ENCODE results near the gene LZTR1.

Gene LZTR1

DNA sequence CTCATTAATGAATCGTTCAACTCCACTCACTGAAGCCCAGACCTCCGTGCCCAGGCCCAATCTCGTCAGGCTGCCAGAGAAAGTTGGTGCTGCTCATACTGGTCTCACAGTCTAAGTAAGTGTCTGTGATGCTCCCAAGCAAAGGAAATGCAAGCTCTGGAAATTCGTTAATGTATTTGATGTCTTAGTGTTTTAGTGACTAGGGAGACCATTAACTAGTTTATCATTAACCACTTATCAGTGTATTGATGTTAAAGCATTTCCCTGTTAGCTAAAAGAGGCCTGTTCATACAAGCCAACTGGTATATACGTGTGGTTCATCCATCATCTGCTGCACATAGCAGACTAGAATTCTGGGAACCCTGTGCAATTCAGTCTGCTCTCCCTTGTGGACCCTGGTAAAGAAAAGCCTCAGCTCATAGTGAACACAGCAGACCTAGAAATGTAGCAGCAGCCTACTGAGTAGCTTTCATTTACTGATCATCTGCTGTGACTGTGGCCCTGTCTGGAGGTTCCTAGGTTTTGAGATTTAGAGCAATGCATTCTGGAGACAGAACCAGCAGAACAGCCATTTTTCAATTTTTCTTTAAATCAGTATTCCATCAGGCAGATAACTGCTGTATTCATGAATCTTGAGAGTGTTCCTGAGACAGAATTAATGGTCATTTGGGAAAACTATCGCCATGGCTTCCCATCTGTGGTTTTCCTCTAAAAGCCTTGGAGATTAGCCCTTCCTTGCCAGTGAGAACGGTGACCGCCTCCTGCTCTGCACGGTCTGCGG lies 30.8 kb upstream of the LZTR1 start:
- H3K27me3 ChIP-seq (ENCODE audit: control insufficient read depth, insufficient read depth, low read length, poor library complexity, severe bottlenecking) = peaks cover 7% of the 10 kb centered on the region
- no peaks in the 10 kb centered on the region for H3K9me3 ChIP-seq (ENCODE audit: control insufficient read depth, low read length)
- H3K4me1 ChIP-seq (ENCODE audit: control insufficient read depth, insufficient read depth, low read length) = peaks cover 9% of the 10 kb centered on the region
- 95 to 96% methylated on average over 10 of the region's 10 CpGs for WGBS, 2 experiments
- no peak overlapping the region for H3K27ac ChIP-seq (ENCODE audit: insufficient read depth, low read depth, low read length, poor library complexity, severe bottlenecking)
- H3K4me3 ChIP-seq (ENCODE audit: insufficient read depth, low read depth, low read length) = no peak overlapping the region
- H3K36me3 ChIP-seq (ENCODE audit: control insufficient read depth, insufficient read depth, low read length) = peaks cover 31% of the 10 kb centered on the region

DNA sequence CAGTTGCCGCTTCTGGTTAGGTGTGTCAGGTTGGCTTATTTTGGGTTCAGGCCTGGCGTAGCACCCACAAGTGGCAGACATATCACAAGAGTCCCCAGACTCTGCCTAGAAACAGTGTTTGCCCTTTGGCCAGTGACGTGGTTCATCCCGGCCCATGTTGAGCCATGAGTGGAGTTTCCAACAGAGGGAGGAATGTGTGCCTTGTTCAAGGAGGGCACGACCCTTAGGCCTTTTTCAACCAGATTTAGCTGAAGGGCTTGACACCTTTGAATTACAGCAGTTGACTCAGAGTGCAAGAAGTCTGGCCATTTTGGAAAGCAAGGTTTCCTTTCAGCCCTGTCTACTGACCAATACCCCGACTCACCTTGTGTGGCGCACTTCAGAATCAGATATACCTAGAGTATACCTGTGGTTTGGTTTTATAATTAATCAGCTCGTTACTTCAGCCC lies 30.1 kb upstream of the LZTR1 start:
- Histone ChIP-seq H3K4me1 (ENCODE audit: control insufficient read depth, insufficient read depth, low read length) (peaks cover 9% of the 10 kb centered on the region), H3K36me3 (ENCODE audit: control insufficient read depth, insufficient read depth, low read length) (peaks cover 31% of the 10 kb centered on the region), H3K9me3 (ENCODE audit: control insufficient read depth, low read length) (no peaks in the 10 kb centered on the region), H3K27ac (ENCODE audit: insufficient read depth, low read depth, low read length, poor library complexity, severe bottlenecking) (peak overlapping the region; percentile 6), H3K27me3 (ENCODE audit: control insufficient read depth, insufficient read depth, low read length, poor library complexity, severe bottlenecking) (peaks cover 13% of the 10 kb centered on the region), H3K4me3 (ENCODE audit: insufficient read depth, low read depth, low read length) (no peak overlapping the region)
- 90% methylated on average over 8 of the region's 8 CpGs for WGBS, 2 experiments

DNA sequence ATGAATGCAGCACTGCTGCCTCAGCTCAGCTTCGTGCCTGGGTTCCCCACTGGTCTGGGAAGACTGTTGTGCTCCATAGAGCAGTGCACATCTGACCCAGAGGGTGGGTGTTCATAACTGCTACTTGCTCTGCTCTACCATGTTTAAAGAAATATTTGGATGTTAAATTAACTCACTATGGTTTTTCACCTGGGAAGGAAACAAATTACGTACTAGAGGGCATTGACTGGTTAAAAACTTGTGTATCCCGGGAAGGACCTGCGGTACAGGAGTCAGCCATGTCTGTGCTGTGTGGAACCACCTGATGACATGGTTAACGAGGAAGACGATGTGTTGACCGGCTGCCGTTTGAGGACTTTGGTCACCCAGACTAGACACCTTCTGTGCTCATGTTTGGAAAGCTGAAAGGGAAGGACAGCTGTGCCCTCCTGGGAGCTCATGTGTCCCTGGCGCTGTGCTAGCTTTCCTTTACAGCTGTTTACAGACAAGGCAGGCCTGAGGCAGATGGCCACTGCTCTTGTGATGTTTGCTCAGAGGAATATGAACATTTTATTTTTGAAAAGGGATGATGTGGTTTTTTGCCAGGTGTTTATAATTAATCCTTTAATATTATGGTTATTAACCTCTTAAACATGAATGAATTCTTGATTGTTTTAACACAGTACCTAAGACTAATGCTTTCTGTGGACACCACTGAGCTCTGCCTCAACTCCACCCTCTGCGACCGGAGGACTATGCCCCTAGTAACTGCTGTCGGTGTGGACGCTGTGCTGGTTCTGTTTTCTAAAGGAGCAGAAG lies 29.4 kb upstream of the LZTR1 start:
- peaks cover 21% of the 10 kb centered on the region for H3K27me3 ChIP-seq (ENCODE audit: control insufficient read depth, insufficient read depth, low read length, poor library complexity, severe bottlenecking)
- WGBS, 2 experiments = 95% methylated on average over 13 of the region's 13 CpGs
- peaks cover 12% of the 10 kb centered on the region for H3K4me1 ChIP-seq (ENCODE audit: control insufficient read depth, insufficient read depth, low read length)
- H3K36me3 ChIP-seq (ENCODE audit: control insufficient read depth, insufficient read depth, low read length) = peaks cover 31% of the 10 kb centered on the region
- no peak overlapping the region for H3K4me3 ChIP-seq (ENCODE audit: insufficient read depth, low read depth, low read length)
- no peak overlapping the region for H3K27ac ChIP-seq (ENCODE audit: insufficient read depth, low read depth, low read length, poor library complexity, severe bottlenecking)
- H3K9me3 ChIP-seq (ENCODE audit: control insufficient read depth, low read length) = no peaks in the 10 kb centered on the region

DNA sequence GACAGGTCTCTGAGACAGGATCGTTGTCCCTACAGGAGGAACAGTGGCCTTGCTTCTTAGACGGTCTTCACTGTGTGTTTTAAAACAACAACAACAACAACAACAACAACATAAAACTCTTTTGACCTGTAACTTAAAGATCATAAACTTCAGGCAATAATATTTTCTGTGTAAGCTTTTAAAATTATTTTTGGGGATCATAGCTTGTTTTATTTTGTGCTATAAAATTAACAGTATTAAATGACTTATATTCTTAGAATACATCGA lies 28.8 kb upstream of the LZTR1 start:
- peaks cover 26% of the 10 kb centered on the region for H3K27me3 ChIP-seq (ENCODE audit: control insufficient read depth, insufficient read depth, low read length, poor library complexity, severe bottlenecking)
- H3K36me3 ChIP-seq (ENCODE audit: control insufficient read depth, insufficient read depth, low read length) = peaks cover 31% of the 10 kb centered on the region
- H3K4me1 ChIP-seq (ENCODE audit: control insufficient read depth, insufficient read depth, low read length) = peaks cover 15% of the 10 kb centered on the region
- H3K9me3 ChIP-seq (ENCODE audit: control insufficient read depth, low read length) = no peaks in the 10 kb centered on the region
- H3K27ac ChIP-seq (ENCODE audit: insufficient read depth, low read depth, low read length, poor library complexity, severe bottlenecking) = no peak overlapping the region
- no peak overlapping the region for H3K4me3 ChIP-seq (ENCODE audit: insufficient read depth, low read depth, low read length)
- 93 to 98% methylated on average over 3 of the region's 3 CpGs for WGBS, 2 experiments

DNA sequence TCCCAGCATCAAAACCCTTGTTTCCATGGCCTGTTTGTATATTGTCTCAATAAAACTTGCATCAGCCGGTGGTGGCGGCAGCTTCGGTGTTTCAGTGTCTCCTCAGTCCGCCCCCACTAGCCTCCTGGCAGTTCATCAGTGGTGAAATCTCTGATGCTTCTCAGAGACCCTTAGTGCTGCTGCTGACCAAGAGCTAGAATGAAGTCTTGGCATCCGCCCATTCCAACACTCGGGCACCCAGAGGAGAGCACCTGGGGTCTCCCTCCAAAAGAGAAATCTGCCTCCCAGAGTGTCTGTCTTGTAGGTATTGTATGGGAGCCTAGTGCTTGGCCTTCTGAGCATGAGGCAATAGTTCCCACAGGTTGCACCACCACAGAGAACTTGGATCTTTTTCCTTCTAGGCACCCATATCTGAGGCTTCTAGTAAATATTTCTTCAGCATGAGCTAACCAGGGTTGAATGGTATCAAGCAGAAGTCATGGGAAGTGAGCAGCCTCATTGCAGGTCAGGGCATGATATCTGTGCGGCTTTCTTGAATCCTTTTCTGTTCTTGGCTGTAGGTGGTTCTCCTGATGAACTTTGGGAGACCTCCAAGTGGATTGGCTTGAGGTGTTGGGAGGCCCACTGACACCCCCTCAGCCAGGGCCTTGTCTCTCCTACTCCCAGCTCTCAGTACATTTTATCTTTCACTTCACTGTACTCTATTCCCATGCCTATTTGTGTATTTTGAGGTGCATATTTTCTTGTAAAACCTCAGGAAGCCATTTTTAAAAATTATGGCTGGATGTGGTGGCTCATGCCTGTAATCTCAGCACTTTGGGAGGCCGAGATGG lies 28.2 kb upstream of the LZTR1 start:
- Histone ChIP-seq H3K27ac (ENCODE audit: insufficient read depth, low read depth, low read length, poor library complexity, severe bottlenecking) (no peak overlapping the region), H3K4me3 (ENCODE audit: insufficient read depth, low read depth, low read length) (no peak overlapping the region), H3K9me3 (ENCODE audit: control insufficient read depth, low read length) (no peaks in the 10 kb centered on the region), H3K27me3 (ENCODE audit: control insufficient read depth, insufficient read depth, low read length, poor library complexity, severe bottlenecking) (peaks cover 32% of the 10 kb centered on the region), H3K4me1 (ENCODE audit: control insufficient read depth, insufficient read depth, low read length) (peaks cover 15% of the 10 kb centered on the region), H3K36me3 (ENCODE audit: control insufficient read depth, insufficient read depth, low read length) (peaks cover 31% of the 10 kb centered on the region)
- WGBS, 2 experiments = 97 to 99% methylated on average over 8 of the region's 8 CpGs

DNA sequence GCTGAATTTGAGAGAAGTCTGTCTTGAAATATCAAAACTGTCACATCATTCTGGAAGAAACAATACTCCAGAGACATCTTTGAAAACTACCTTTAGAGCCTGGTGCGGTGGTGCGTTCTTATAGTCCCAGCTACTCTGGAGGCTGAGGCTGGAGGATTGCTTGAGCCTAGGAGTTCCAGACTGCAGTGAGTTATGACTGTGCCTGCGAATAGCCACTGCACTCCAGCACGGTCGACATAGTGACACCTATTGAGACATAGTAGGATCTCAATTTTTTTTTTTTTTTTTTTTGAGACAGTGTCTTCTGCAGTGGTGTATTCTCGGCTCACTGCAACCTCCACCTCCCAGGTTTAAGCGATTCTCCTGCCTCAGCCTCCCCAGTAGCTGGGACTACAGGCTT lies 26.5 kb upstream of the LZTR1 start:
- H3K27ac ChIP-seq (ENCODE audit: insufficient read depth, low read depth, low read length, poor library complexity, severe bottlenecking) = no peak overlapping the region

DNA sequence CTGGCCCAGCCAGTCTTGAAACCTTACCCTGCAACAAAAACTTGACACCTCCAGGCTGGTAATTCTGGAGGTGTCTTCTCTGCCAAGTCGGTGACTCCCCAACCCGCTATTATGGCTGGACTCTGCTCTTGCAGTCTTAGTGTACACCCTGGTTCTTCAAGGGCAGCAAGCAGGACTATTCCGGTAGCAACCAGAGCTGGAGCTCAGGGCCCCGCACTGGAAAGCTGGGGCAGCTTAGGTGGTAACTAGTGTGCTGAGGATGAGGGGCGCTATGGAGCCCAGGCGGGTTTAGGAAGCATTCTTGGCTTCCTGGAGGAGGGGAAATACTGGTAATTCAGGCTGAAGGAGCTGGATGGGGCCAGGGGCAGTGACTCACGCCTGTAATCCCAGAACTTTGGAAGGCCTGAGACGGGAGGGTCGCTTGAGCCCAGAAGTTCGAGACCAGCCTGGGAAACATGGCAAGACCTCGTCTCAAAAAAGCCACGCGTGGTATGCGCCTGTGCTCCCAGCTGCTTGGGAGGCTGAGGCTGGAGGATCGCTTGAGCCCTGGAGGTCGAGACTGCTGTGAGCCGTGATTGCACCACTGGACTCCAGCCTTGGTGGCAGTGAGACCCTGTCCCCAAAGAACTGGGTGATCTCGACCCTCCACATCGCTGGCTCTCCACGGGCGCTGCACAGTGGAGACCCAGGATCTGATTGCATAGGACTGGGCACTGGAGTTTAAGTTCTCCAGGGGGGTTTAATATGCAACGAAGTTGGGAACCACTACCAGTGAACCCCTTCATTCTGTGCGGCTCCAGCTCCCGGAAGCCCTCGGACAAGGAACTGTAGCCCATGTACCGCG lies 25.6 kb upstream of the LZTR1 start:
- H3K36me3 ChIP-seq (ENCODE audit: control insufficient read depth, insufficient read depth, low read length) = peaks cover 24% of the 10 kb centered on the region
- H3K27ac ChIP-seq (ENCODE audit: insufficient read depth, low read depth, low read length, poor library complexity, severe bottlenecking) = no peak overlapping the region
- WGBS, 2 experiments = 37 to 41% methylated on average over 27 of the region's 27 CpGs
- peak overlapping the region; percentile 32 for H3K4me3 ChIP-seq (ENCODE audit: insufficient read depth, low read depth, low read length)
- peaks cover 14% of the 10 kb centered on the region for H3K4me1 ChIP-seq (ENCODE audit: control insufficient read depth, insufficient read depth, low read length)
- H3K9me3 ChIP-seq (ENCODE audit: control insufficient read depth, low read length) = no peaks in the 10 kb centered on the region
- H3K27me3 ChIP-seq (ENCODE audit: control insufficient read depth, insufficient read depth, low read length, poor library complexity, severe bottlenecking) = peaks cover 32% of the 10 kb centered on the region

More for the DNA sequence above, 26.5 kb upstream of the LZTR1 start:
- Histone ChIP-seq H3K4me3 (ENCODE audit: insufficient read depth, low read depth, low read length) (no peak overlapping the region), H3K36me3 (ENCODE audit: control insufficient read depth, insufficient read depth, low read length) (peaks cover 29% of the 10 kb centered on the region), H3K9me3 (ENCODE audit: control insufficient read depth, low read length) (no peaks in the 10 kb centered on the region), H3K4me1 (ENCODE audit: control insufficient read depth, insufficient read depth, low read length) (peaks cover 15% of the 10 kb centered on the region), H3K27me3 (ENCODE audit: control insufficient read depth, insufficient read depth, low read length, poor library complexity, severe bottlenecking) (peaks cover 32% of the 10 kb centered on the region)
- WGBS, 2 experiments = 79 to 81% methylated on average over 7 of the region's 7 CpGs

- 2% methylated on average over 59 of the region's 59 CpGs for WGBS, 2 experiments
- Histone ChIP-seq H3K27ac (ENCODE audit: insufficient read depth, low read depth, low read length, poor library complexity, severe bottlenecking) (no peak overlapping the region), H3K36me3 (ENCODE audit: control insufficient read depth, insufficient read depth, low read length) (peaks cover 18% of the 10 kb centered on the region), H3K4me3 (ENCODE audit: insufficient read depth, low read depth, low read length) (peak overlapping the region; percentile 32), H3K9me3 (ENCODE audit: control insufficient read depth, low read length) (no peaks in the 10 kb centered on the region), H3K27me3 (ENCODE audit: control insufficient read depth, insufficient read depth, low read length, poor library complexity, severe bottlenecking) (peaks cover 32% of the 10 kb centered on the region), H3K4me1 (ENCODE audit: control insufficient read depth, insufficient read depth, low read length) (peaks cover 7% of the 10 kb centered on the region)
Observed at GRCh38 chr22:20957102-20957682, 24.9 kb upstream of the LZTR1 start.

DNA sequence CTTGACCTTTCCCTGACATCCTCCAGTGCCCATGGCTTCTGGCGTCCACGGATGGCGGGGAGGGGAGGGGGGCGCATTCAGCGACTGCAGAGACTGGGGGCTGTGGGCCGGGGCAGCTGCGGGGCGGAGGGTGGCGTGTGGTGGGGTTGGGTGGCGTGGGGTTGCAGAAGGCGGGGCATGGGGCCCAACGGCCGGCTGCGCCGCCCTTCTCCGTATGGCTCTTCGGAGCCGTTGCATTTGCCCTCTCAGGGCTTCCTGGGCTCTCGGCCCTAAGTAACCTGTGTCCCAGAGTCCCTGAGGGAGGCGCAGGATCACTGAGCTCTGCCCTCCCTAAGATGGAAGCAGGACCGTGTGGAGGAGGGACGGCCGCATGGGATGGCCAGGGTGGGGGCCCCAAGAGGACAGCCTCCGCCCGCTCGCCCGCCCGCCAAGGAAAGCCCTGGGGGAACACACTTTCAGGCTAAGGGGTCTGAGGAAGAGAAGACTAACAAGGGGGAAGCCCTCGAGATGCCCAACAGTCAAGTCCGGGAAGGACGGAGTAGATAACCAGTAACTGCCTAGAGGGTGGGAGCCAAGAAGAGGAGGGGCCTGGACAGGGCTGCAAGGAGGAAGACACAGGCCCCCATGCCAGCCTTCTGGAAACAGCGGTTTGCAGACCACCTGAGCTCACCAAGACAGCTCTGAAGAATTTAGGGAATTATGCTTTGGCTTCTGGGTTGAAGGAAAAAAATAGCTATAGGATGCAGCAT lies 24.2 kb upstream of the LZTR1 start:
- no peak overlapping the region for H3K27ac ChIP-seq (ENCODE audit: insufficient read depth, low read depth, low read length, poor library complexity, severe bottlenecking)
- H3K4me3 ChIP-seq (ENCODE audit: insufficient read depth, low read depth, low read length) = peak overlapping the region; percentile 32
- 9% methylated on average over 32 of the region's 32 CpGs for WGBS, 2 experiments
- peaks cover 32% of the 10 kb centered on the region for H3K27me3 ChIP-seq (ENCODE audit: control insufficient read depth, insufficient read depth, low read length, poor library complexity, severe bottlenecking)
- no peaks in the 10 kb centered on the region for H3K9me3 ChIP-seq (ENCODE audit: control insufficient read depth, low read length)
- peaks cover 12% of the 10 kb centered on the region for H3K36me3 ChIP-seq (ENCODE audit: control insufficient read depth, insufficient read depth, low read length)
- peaks cover 5% of the 10 kb centered on the region for H3K4me1 ChIP-seq (ENCODE audit: control insufficient read depth, insufficient read depth, low read length)
